DMS 273 treated with DMSO at 0.1 percent for 48 hours (cell line): ENCODE measurements around the gene SUGP1.

Experiments
- DNase-seq: peaks from one replicate; lab custom pipeline; 2025; lab: John Stamatoyannopoulos, UW

The SUGP1 gene

GRCh38 chr19:19341026-19341425 lies 20.7 kb upstream of the SUGP1 start:
- DNase-seq: no peak

GRCh38 chr19:19338082-19338481 lies 17.8 kb upstream of the SUGP1 start:
- DNase-seq: no peak

DNA sequence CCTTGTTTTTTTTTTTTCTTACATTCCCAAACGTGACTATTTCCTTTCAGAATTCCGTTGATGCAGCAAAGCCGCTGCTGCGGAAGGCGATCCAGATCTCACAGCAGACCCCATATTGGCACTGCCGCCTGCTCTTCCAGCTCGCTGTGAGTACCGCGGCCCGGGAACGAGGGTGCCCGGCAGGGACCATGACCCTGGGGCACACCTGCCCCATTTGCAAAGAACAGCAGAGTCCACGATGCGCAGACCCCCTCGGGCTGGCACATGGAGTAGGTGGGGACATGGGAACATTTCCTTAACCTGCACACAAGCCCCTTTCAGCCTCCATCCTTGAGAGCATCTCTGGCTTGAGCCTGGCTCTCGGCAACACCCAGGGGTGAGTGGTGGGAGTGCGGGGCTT lies 16.8 kb upstream of the SUGP1 start:
- no peak for DNase-seq

- DNase-seq: no peak
Measured at GRCh38 chr19:19336597-19336996, 16.3 kb upstream of the SUGP1 start.

GRCh38 chr19:19335408-19336158 lies 15.3 kb upstream of the SUGP1 start:
- no peak for DNase-seq

DNA sequence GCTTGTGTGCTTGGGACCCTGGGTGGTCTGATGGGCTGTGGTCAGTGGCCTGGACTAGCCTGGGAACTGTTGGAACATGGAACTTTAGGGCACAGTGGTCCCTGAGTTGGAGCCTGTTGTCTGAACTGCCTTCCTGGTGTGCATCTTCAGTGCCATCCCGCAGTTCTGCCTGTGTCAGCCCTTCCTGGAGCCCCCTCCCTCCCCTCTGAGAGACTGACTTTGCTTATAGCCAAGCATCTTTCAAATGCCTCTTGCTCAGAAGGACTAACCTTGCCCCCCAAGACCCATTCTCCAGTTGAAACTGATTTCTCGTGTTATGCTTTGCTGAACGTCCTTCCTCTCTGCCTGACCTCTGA lies 14.7 kb upstream of the SUGP1 start:
- DNase-seq: no peak

DNA sequence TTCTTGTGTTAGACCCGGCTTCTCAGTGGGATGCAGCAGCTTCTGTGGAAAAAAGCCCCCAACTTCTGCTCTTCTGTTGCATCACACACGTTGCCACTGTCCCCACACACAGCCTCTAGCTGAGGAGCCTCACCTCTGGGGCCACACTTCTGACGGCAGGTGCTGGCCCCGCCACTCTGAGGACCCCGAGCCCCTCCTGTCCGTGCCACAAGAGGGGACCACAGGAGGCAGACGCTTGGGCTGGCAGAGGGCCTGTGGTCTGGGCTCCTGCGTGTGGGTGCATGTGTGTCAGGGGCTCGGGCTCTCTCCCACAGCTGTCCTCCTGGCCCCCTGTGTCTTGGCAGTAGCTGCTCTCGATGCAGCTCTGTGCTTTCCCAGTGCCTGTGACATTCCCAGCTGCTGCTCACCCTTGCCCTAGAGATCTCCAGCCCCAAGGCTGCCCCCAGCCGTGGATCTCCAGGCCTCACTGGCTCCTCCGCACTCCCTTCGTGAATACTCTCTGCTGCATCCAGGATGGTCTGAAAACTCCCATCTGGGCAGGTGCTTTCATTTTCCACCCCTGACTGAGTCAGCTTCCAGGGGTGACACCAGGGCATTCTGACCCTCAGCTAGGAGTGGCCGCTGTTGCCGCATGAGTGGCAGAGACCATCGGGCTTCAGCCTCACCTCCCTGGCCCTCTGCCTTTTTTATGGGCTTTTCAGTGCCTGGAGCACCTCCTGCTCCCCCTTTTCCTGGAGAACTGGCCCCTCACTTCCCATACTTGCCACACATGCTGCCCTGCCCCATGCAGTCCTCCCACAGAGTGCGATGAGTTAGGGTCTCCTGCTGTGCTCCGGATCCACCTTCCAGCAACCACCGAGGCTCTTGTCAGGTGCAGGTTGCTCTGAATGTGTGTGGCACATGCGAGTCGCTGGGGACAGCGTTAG lies 14.0 kb upstream of the SUGP1 start:
- DNase-seq: no peak

GRCh38 chr19:19329126-19329525 lies 8.8 kb upstream of the SUGP1 start:
- no peak for DNase-seq

DNA sequence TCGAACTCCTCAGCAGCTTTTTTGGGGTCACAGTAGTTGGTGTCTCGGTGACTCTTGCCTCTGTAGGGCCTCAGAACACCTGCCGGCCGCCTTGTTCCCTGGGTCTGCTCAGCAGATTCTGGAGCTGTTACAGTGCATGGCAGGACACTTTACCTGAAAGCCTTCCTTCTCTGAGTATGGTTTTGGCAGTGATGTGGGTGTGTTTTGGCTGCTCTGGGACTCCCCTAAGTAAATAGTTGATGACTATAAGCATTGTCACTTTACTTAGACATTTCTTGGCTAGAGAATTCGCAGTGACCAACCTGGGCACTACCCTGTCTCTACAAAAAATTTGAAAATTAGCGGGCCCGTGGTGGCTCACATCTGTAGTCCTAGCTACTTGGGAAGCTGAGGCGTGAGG lies 7.4 kb upstream of the SUGP1 start:
- DNase-seq: no peak

DNA sequence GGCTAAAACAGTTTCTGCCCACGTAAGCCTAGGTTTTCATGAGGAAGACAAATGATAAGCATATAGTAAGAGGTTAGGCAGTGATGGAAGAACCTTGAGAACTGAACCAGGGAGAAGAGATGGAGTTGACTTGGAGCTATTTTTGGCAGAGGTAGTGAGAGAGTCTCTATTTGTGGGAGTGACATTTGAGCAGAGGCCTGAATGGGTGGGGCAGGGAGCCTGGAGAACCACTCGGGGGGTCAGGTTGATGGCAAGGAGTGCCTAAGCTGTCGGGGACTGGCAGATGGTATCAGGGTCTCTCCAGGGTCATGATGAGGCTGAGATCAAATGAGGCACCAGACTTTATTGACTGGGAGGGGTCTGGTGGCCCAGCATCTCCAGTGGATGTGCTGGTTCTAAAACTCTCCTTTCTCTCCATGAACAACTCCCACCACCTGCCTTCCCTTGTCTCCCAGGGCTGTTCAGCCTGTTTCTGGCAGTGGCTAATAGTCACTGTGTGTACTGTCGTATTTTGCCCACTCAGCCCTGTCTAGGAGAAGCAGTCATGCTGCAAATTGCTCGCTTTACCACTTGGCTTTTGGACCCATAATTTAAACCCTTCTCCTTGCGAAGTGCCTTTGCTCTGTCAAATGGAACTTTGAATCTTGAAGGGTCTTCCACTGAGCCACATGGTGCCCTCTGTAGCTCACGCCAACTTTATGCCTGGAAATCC lies 3.9 kb upstream of the SUGP1 start:
- no peak for DNase-seq

DNA sequence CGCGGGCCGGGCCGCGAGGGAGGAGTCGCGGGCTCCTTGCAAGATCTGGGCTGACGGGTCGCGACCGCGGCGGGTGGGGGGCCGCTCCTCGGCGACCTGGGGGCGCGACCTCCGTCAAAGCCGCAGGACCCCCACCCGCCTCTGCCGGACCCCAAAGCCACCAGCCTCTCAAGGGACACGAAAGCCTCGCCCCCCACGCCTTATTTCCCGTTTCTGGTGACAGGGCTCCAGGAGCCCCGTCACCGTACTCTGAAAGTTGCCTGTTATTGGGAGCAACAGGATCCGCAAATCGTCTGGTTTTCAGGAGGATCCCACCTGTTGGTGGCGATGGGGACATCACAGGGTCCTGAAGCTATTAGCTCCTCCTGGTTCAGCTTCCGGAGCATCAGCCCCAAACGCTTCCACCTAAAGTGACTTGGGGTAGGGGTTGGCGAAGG lies 850 bp upstream of the SUGP1 start:
- no peak for DNase-seq

GRCh38 chr19:19319732-19320360 lies 463 bp downstream of the SUGP1 start:
- DNase-seq: no peak

DNA sequence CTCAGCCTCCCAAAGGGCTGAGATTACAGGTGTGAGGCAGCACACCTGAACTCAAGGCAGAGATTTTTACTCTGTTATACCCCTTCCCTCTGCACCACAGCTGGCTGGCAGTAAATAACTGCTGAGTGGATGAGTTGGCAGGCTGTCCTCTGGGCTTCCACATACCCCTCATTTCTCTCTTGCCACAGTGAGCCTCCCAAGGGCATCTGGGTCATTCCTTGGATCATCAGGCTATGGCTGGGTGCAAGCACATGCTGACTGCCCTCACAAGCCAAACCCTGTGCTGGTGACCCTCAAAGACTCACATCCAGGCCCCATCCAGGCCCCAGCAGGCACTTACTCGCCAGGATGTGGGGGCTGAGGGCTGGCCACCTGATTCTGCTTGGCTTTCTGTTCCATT lies 4.2 kb downstream of the SUGP1 start:
- DNase-seq: no peak

DNA sequence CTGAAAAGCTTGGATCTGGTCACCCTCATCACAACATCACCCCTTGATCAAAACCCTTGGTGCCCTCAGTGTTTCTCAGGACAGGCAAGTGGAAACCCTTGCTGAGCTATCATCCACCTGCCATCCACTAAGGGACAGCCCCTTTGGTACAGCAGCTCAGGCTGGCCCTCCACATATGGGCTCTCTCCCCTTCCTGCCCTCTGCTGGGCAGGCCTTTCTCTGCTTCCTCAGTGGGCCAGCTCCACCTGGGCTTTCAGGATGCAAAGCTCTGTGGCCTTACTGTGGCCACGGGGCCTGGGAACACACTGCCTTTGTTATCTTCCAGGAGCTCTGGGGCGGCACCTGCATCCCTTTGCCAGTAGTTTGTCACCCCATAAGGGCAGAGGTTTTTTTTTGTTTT lies 4.9 kb downstream of the SUGP1 start:
- DNase-seq: no peak

DNA sequence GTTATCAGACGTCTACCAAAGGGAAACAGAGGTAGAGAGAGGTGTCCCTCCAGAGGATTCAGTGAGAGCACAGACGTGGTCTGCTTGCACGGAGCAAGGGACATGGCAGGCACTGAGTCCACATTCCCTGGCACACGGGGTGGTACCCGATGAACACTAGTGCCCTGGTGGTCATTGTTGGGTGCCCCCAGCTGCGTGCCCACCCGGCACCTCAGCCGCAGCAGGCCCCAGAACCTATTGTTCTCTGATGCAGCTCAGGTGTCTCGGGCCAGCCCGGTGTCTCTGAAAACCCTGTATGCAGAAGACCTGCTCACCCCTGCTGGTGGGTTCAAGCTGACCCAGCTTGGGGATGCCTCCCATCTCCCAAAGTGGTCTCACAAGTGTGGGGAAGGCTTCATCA lies 11.9 kb downstream of the SUGP1 start:
- no peak for DNase-seq

DNA sequence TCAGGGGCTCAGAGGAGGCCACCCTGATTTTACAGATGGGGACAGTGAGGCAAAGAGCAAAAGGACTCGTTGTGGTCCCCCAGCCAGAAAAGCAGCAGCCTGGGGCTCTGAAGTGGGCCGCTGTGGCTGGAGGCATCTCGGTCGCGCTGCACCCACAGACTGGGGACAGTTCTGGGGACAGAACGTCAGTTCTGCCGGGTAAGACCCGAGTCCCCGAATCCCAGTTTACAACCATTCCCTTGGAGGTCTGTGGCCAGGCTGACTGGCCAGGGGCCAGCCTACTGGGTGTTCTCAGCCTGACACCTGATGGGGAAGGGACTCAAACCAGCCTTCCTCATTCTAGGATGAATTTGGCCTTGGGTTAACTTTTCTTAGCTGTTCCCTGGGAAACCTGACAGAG lies 14.1 kb downstream of the SUGP1 start:
- no peak for DNase-seq

DNA sequence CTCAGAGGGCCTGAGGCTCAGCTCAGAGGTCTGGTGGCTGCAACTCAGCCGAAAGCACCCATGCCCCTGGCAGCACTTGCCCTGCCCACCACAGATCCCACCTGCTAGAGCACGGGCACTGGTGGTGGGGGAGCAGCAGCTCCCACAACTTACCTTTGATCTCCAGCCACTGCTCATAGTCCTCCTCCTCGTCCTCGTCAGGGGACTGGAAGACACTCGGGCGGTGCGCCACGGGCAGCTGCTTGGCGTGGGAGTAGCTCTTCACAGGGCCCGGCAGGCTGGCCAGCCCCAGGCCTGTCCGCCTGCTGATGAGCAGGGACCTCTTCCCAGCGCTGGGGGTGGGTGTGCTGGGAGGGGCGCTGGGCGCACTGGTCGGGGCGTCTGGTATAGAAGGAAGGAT lies 14.6 kb downstream of the SUGP1 start:
- no peak for DNase-seq

DNA sequence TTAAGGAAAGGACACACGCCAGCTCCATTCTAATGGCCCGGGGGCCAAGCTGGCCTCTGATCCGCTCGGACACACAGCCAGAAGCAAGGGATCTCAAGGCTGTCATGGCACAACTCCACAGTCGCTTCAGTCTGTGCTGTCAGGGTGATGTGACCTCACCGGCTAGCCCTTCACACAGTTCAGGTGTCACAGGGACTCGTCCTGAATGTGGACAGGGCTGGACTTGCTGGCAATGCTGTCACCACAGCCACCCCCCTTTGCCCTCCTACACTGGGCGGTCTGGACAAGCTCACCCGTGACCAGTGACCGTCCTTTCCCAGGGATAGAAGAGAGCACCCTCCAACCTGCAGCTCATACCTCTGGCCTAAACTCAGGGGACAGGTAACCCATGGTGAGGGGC lies 15.2 kb downstream of the SUGP1 start:
- no peak for DNase-seq

GRCh38 chr19:19304186-19304965 lies 15.9 kb downstream of the SUGP1 start:
- DNase-seq: no peak

DNA sequence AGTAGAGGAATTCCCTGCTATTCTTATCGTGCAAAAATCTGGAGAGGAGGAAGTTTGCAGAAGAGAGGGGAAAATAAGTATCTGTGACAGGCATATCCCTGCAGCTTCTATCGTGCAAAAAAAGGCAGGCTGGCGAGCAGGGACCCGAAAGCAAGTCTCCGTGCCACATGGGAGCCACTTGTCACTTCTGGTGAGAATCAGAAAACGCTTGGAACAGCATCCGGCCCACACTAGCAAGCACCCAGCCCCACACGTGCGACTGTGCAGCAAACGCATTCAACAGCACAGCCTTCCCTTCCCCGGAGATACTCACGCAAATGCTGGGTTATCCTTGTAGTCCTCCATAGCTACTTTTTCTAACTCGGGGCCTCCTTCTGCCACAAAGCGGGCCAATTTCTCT lies 16.9 kb downstream of the SUGP1 start:
- DNase-seq: no peak

DNA sequence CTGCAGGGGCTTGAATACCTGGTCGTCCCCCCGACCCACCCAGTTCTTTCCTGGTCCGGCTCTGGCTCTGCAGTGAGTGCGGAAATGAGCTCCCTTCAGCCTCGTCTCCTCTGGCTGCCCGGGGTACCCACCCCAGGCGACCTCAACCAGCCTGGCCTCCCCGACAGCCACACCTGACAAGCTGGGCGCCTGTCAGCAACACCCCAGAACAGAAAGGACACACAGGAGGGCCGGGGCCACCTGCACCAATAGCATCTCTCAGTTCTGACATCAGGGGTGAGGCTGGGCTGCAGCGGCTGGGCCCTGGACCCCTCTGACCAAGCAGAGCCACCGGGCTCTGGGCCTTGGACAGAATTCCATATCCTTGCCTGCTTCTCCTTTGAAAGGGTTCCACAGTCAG lies 19.7 kb downstream of the SUGP1 start:
- no peak for DNase-seq

- DNase-seq: no peak
Measured at GRCh38 chr19:19297759-19298158, 22.6 kb downstream of the SUGP1 start.
